GM12864 (cell line): ENCODE measurements around the gene FMNL2.

ENCODE experiments used
- DNase-seq: peaks from one replicate; pipeline ENCODE4 v3.0.0-alpha.2; 2011; ENCODE audit warnings: low read depth
- H3K4me3 ChIP-seq: 2 replicates; pipeline ENCODE4 v1.5.1; 2011; ENCODE audit warnings: mild to moderate bottlenecking, low read depth, low read length, control low read depth
- TF ChIP-seq, protein P1 (sequence below): IDR thresholded peaks from 2 replicates; pipeline ENCODE4 v1.5.1; 2011; ENCODE audit warnings: low read depth, mild to moderate bottlenecking, moderate library complexity, low read length, control low read depth, inconsistent platforms; ENCODE audit errors: missing control alignments

FMNL2 gene

DNA sequence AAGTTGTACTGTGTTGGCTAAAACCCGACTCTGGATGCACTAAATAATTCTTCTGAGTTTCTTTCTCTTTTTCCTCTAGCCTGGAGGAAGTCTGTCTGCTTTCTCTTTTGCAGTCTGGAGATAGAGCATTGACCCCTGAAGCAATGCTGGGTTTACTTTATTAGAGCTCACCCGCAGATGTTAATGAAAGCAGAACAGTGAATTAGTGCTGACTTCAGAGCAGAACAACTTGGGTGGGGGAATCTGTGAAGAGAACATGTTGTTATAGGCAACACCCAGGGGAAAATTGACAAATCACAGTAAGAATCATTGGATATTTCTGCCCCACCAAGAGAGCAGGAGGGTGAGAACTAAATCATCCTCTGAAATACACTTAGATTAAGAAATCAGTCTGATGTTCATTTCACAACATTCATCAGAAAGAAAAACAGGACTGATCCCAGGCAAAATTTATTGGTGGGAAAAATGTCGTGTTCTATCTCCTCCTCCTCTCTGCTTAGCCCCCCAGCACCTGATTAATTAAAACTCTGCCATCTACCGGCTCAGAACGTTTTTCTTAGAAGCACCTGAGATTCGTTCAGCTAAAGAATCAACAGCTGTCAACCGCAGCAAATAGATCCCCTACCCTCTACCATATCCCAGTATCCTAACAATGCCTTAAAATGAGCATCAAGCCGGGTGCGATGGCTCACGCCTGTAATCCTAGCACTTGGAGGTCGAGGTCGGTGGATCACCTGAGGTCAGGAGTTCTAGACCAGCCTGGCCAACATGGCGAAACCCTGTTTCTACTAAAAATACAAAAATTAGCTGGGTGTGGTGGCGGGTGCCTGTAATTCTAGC is 165.1 kb downstream of the FMNL2 start:
- no peak overlapping the region; the same call in 1 of the 2 replicates for H3K4me3 ChIP-seq
- TF ChIP-seq, protein P1, sequence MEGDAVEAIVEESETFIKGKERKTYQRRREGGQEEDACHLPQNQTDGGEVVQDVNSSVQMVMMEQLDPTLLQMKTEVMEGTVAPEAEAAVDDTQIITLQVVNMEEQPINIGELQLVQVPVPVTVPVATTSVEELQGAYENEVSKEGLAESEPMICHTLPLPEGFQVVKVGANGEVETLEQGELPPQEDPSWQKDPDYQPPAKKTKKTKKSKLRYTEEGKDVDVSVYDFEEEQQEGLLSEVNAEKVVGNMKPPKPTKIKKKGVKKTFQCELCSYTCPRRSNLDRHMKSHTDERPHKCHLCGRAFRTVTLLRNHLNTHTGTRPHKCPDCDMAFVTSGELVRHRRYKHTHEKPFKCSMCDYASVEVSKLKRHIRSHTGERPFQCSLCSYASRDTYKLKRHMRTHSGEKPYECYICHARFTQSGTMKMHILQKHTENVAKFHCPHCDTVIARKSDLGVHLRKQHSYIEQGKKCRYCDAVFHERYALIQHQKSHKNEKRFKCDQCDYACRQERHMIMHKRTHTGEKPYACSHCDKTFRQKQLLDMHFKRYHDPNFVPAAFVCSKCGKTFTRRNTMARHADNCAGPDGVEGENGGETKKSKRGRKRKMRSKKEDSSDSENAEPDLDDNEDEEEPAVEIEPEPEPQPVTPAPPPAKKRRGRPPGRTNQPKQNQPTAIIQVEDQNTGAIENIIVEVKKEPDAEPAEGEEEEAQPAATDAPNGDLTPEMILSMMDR, result peak; percentile 5
- peak; percentile 19 for DNase-seq

DNA sequence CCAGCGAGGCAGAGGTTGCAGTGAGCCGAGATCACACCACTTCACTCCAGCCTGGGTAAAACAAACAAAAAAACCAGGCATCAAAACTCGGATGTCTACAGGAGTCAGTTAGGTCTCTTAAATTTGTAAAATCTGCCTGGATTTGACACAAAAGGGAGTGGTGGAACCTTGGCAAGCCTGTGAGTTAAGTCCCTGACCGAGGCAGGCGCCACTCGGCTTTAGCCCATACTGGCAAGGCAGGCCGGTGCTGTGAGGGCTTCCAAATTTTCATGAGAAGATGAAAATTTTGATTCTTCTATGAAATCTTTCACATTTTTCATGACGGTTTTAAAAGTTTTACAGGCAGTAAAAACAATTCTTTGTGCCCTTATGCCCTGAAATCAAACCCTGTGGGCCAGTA is 165.8 kb downstream of the FMNL2 start:
- TF ChIP-seq, protein P1, result no peak
- DNase-seq, result no peak
- H3K4me3 ChIP-seq, result no peak overlapping the region

DNA sequence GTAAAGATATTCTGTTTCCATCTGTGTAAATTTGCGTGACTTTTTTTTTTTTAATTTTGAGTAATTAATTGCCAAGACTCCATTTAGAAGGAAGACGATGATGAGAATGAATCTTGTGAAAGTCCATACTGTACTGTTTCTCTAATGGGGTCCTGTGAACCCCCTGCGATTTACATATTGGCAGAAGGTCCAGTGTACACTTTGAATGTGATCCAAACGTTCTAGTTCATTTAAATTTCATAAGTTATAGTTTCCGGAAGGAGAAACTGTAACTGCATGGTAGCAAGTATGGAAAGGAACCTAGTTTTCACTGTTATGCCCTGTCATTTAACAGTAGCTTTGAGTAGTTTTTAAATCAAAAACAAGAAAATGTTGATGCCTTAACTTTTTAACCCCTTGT is 166.7 kb downstream of the FMNL2 start:
- TF ChIP-seq, protein P1, result no peak
- DNase-seq, result no peak
- no peak overlapping the region for H3K4me3 ChIP-seq

DNA sequence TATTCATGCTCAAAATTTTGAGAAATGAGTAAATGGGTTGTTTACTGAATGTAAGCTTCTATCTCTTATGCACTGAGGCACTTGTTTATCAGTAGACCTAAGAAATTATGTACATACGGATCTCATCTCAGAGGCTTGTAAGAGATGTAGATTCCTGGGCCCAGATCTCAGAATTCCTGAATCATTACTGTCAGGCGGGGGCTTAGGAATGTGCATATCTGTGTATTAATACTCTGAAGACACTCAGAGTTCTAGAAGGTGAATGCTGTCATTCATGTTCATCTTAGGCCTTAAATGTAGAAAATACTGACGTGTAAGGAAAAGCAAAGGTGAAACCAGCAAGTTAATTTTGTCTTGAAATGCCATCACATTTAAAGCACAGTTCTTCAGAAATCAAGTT is 169.6 kb downstream of the FMNL2 start:
- no peak overlapping the region for H3K4me3 ChIP-seq
- TF ChIP-seq, protein P1, result no peak
- DNase-seq, result no peak

DNA sequence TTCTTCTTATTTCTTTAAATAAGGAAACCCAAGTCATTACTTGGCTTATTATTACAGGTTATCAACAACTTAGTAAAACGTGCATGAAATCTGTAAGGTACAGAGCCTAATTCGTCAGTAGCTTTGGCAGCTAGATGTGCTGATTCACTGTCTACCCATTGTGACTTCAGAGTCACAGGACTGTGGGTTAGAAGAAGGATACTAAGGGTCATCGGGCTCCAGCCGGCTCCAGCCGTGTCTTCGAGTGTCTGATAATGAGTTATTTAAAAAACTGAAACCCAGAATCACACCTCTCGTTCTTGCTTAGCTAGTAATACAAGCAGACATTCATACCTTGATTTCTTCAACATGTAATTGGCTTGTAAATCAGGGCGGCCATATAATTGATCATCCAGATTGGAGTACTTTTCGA is 170.5 kb downstream of the FMNL2 start:
- H3K4me3 ChIP-seq, result no peak overlapping the region
- TF ChIP-seq, protein P1, result no peak
- DNase-seq, result no peak

DNA sequence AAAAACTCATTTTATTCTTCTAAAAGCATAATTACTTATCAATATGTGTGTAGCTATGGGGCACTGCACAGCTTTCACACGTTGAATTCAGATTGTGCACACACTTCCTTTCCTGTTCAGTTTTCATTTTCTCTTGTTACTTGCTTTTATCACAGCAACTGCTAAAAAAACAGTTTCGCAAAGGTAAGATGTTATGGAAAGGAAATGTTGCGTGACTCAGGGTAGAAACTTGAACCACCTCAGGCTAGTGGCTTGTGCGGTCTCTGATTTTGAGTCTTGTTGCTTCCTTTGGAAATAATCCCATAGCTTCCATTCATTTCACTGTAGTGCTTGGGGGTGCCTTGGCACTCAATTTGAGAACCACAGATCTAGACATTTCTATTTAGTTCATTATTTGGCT is 171.9 kb downstream of the FMNL2 start:
- H3K4me3 ChIP-seq, result no peak overlapping the region
- TF ChIP-seq, protein P1, result no peak
- peak; percentile 34 for DNase-seq

DNA sequence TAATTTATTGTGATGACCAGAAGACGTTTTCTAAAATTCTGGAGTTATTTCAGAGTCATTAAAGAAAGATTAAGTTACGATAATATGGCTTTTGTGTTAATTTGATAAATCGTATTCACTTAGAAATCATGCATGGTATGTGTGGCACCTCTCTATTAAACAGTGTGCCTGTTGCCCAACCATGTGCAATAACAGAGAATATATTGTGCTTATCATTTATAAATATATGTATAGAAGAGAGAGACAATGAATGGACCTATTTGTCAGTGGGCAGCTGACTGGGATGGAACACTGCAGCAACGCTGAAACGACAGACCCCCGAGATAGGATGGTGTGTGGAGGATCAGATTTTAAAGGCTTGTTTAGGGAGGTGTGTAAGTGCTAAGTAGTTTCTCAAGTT is 172.9 kb downstream of the FMNL2 start:
- TF ChIP-seq, protein P1, result no peak
- no peak for DNase-seq
- H3K4me3 ChIP-seq, result no peak overlapping the region
